ENCODE data around the gene FCN1. TPM values are rescaled to one million over a fixed set of nuclear protein-coding genes. Genes with fewer than 3 reads are reported as not detected.
"Not testable (repeated sequence)": the region's sequence is repeated elsewhere in the genome, so short reads cannot be mapped to it uniquely, and the experiment has no call there.

Gene FCN1
- polyA plus RNA-seq (2012; ENCODE audit: insufficient read depth, insufficient read length), result not detected

DNA sequence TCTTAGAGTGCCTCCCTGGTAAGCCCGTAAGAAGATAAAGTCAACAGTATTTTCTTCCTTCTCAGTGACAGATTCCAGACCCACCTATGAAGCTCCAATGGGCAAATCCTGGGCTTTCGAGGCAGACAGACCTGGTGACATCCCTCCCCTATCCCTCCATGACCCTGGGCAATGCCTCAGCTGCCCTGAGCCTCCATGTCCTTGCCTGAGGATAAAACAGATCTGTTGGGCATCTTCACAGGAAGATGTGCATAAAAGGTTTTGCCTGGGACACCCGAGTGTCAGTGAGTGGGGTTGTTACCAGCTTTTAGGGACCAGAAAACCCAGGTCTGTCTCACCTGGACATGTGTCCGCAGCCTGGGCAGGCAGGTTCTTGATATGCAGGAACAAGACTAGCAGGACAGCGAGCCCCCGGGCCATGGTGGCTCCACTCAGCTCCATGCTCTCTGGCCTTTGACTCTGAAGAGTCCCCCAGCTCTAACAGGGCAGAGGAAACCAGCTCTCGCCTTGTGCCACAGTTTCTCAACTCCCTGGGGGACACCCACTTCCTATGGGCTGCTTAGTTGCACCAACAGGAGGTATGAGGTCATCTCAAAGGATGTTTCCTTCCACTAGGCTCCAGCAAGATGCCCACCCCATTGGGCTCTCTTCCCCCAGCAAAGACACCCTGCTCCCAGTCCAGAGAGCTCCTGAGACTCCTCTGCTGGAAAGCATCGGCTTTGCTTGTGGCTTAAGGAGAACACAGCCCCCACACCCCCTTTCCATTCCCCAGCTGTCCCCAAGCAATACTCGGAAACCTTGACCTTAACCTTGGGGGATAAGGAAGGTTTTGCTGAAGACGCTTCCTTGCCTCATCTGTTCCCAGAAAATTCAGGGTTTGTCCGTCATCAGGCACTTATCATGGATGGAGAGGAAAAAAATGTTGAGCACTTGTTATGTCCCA is at the start of gene FCN1:
Gene FCN1, minus strand, starts transcription at position 482 of the 943 bp plus-strand sequence. Its CDS starts 41 bp downstream, at position 441.
- H3K4me3 ChIP-seq (ENCODE audit: low read length), result no peak within 1 kb of the TSS
- DNase-seq (ENCODE audit: low read depth, low spot score), result no peak

DNA sequence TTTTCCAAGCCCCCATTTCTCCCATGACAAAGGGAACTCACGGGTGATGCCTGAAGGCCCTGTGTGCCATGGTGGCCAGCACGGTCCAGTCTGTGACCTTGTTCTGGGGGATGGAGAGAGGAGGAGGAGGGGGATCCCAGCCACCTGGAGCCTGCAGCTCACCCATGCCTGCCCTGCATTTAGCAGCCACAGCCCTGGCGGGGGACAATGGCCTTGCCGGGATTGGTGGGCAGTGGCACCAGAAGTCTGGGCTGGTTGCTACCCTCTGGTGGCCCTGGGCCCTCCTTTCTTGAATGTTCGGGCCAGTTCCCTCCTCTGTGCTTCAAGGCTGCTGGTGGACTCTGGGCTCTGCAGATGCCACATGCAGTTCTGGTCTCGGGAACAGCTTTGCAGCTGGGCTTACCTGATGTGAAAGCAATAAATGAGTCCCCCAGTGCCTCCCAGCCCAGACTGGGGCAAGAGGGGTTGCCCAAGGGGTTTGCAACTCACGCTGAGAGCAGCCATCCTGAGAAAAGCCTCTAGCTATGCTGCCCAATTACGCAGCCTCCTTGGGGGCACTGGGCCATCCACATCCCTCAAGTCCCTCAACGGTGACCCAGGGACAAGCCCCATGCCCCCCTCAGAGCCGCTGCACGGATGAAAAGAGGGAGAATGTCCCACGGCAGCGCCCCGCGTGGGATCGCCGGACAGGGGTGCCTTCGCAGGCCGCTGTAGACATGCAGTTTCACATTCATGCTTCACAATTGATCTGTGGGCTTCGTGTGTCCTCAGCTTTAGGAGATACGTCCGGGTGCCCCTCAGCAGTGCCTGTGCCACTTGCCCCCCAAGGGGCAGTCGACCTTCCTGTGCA is 49.2 kb upstream of the FCN1 start:
- no peak for DNase-seq (ENCODE audit: low read depth, low spot score)
- no peak overlapping the region for H3K4me3 ChIP-seq (ENCODE audit: low read length)

DNA sequence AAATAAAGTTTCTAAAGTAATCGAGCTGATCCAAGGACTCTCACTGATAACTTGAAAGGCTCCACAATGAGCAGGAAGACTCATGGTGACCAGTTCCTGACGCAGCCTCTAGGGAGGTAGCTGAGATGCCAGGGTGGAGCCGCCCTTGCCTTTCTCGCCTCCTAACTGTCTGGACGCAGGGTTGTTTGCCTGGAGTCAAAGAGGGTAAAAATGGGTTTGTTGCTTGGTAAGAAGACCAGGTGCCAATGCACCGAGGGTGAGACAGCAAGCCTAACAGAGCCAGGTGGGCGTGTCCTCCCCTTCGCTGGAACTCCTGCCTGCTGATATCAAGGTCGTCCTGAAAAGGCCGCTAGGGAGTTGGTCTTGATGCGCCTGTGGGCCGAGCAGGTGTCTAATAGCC is 48.6 kb upstream of the FCN1 start:
- no peak for DNase-seq (ENCODE audit: low read depth, low spot score)
- no peak overlapping the region for H3K4me3 ChIP-seq (ENCODE audit: low read length)

DNA sequence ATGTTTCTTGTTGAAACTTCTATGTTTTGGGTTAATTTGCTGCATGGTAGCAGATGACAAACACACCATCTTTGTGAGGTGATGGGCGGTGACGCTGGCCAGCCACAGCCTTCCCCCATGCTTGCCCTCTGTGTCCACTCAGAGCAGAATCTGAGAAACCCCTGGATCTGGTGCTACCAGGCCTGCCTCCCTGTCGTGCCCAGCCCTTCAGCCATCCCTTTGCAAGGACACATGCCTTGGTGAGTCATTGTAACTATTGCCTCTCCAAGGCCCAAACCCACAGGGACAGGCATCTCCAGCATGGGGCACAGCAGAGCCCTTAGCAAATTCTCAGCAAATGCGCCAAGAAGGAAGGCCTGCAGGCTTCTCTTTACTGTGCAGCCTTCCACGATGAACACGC is 48.1 kb upstream of the FCN1 start:
- no peak for DNase-seq (ENCODE audit: low read depth, low spot score)
- no peak overlapping the region for H3K4me3 ChIP-seq (ENCODE audit: low read length)

DNA sequence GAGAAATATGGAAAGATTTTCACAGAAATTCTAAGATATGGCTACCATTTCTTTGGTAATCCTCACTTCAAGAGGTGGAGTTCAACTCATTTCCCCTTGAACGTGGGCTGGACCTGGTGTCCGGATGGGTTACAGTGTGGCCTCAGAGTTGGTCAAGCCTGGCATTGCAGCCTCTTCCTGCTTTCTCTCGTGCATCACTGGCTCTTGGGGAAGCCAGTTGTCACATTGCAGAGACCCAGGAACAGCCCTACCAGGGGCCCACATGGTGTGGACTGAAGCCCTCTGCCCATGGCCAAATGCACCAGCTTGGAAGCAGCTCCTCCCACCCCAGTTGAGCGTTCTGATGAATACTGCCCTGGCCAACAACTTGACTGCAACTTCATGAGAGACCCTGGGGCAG is 47.7 kb upstream of the FCN1 start:
- no peak for DNase-seq (ENCODE audit: low read depth, low spot score)
- H3K4me3 ChIP-seq (ENCODE audit: low read length), result no peak overlapping the region

DNA sequence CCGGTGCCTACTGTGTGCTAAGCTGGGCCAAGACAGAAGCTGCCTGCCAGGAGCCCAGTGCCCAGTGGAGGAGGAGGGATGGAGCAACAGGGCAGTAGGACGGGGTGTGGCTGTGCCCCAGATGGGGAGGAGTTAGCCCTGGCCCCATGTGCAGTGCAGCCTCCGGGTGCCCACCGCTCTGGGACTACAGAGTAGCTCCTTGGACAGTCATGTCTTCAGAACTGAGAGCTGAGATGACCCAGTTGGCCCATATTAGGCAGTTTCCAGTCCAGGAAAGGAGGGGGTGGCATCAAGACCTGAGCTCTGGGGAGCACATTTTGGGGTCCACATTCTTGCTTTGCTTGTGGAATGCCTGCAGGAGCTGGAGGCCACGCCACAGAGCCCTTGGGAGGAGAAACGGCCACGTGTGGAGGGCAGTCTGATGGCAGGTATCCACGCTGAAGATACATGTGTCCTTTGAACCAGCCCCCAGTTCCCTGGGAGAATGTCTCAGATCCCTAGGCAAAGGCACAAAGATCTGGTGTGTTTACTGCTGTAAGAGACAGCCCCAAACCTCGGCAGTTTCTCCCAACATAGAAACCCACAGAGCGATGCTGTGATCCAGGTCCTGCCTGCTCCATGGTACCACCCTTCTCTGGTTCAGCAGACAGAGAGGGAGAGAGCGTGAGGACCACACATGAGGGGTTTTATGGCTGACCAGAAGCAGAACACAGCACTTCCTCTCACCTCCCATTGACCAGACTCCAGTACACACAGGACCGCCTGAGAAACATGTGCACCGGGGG is 46.8 kb upstream of the FCN1 start:
- no peak overlapping the region for H3K4me3 ChIP-seq (ENCODE audit: low read length)
- no peak for DNase-seq (ENCODE audit: low read depth, low spot score)

DNA sequence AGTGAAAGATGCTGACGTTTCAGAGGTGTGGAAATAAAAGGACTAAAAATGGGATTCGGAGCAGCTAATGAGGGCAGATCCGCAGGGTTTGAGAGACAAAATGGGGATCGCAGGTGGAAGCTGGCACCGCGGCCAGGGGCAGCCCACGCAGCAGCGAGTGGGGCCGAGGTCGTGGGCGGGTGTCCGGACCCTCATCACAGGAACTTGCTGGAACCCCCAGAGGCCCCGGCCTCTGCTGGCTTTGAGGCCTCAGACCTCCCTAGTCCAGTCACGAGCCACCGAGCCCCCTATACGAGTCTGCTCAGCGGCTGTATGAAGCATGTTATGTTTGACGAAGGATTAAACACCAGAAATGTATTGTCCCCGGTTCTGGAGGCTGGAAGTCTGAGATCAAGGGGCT is 45.8 kb upstream of the FCN1 start:
- no peak for DNase-seq (ENCODE audit: low read depth, low spot score)

DNA sequence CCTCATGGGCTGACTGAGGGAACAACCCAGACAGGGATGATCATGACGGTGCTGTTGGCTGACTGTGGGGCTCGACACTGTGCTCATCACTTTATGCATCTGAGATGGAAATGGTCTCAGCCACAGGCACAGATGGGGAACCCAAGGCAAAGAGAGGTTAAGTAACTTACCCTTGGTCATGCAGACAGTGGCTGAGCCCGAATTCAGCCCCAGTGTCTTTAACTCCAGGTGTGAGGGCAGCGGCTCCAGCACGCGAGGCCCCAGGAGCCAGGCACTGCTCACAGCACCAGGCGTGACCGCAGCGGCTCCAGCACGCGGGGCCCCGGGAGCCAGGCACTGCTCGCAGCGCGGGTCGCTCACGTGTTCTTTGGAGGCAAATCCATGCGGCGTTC is 45.3 kb upstream of the FCN1 start:
- H3K4me3 ChIP-seq (ENCODE audit: low read length), result no peak overlapping the region
- no peak for DNase-seq (ENCODE audit: low read depth, low spot score)

More for the DNA sequence above, 45.8 kb upstream of the FCN1 start:
- H3K4me3 ChIP-seq (ENCODE audit: low read length), result no peak overlapping the region

DNA sequence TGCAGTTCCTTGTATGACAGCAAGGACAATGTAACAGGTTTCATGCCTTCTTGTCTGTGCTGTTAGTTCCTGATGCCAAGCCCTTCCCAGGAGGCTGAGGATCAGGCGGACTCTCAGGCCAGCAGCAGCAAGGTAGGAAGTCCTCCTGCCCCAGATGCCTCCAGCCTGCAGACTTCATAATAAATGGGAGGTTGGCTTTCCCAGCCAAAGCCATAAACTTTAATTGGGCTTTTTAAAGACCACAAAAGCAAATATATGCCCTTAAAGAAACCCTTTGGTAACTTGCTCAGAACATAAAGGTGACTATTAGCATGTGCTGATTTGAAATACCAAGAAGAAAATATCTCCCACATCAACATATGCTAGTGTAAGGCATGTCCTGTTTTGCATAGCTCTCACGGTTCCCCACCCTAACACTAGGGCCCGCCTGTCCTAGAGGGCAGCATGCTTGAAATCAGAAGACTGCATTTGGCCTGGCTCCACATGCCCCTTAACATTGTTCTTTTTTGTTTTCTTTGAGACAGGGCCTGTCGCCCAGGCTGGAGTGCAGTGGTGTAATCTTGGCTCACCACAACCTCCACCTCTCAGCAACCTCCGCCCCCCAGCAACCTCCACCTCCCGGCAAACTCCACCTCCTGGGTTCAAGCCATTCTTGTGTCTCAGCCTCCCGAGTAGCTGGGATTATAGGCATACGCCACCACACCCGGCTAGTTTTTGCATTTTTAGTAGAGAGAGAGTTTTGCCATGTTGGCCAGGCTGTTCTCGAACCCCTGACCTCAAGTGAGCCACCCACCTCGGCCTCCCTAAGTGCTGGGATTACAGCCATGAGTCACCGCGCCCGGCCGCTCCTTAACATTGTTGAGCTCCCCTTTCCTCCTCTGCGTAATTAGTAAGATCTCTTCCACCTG is 44.6 kb upstream of the FCN1 start:
- no peak for DNase-seq (ENCODE audit: low read depth, low spot score)
- no peak overlapping the region for H3K4me3 ChIP-seq (ENCODE audit: low read length)

DNA sequence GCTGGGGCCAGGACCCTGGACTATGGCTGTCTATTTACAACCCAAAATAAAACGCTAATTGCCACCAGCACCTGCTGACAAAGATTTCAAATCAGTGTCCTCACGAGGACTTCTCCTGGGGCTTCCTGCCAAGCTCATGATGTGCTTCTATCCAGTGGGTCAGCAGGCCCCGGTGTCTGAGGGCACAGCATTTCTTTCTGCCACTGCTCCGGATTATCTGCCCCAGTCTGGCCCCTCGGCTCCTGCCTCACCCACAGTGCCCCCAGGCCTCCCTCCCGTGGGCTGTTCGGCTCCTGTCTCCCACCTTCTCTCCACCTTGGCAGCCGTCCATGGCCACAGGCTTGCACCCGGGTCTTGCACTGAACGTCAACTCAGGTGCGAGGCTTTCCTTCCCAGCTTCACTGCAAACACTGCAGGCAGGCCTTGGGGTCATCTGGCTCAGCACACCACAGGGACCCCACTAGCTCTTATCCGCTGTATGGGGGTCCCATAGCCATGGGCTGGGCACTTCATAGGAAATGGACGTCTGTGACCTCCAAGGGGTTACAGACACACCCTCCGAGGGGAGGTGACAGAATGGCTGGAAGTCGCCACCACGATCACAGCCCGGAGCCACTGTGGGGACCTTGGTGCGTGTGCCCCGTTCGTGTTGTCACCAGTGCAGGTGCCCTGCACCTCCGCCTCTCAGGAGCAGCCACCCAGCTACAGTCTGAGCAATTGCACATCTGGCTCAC is 43.8 kb upstream of the FCN1 start:
- no peak for DNase-seq (ENCODE audit: low read depth, low spot score)

DNA sequence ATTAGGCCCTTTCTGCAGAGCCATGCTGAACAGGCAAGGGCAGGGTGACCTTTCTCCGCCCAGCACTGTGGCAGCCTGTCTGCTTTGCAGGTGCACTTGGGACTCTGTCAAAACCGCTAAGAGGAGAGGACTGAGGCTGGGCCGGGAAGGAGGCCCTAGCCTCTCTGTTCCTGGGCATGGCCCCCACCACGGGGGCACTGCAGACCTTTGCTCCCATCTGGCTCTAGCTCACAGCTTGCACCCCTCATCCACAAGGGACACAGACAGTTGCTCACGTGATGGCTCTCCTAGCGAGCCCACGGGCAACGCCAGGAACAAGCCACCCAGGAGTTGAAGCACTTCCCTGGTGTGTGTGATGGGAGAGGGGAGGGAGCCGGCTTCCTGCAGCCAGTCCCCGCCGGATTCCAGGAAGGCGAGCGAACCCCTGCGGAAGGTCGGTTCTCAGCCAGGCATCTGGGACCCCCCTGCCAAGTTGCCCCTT is 43.0 kb upstream of the FCN1 start:
- H3K4me3 ChIP-seq (ENCODE audit: low read length), result no peak overlapping the region
- no peak for DNase-seq (ENCODE audit: low read depth, low spot score)

More for the DNA sequence above, 43.8 kb upstream of the FCN1 start:
- no peak overlapping the region for H3K4me3 ChIP-seq (ENCODE audit: low read length)

DNA sequence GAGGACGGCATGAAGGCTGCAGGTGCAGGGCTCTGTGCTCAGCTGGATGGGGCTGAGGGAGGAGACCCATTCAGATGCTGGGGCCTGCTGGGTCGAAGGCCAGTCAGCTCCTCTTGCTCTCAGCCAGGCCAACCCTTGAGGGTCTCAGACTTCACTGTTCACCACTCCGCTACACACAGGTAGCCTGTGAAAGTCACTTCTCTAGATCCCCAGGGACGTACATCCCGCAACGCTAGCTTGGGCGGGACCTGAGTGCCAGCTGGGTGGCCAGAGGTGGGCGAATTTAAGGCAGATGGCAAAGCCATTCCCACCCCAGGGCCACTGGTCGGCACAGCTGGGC is 42.2 kb upstream of the FCN1 start:
- no peak overlapping the region for H3K4me3 ChIP-seq (ENCODE audit: low read length)
- no peak for DNase-seq (ENCODE audit: low read depth, low spot score)

DNA sequence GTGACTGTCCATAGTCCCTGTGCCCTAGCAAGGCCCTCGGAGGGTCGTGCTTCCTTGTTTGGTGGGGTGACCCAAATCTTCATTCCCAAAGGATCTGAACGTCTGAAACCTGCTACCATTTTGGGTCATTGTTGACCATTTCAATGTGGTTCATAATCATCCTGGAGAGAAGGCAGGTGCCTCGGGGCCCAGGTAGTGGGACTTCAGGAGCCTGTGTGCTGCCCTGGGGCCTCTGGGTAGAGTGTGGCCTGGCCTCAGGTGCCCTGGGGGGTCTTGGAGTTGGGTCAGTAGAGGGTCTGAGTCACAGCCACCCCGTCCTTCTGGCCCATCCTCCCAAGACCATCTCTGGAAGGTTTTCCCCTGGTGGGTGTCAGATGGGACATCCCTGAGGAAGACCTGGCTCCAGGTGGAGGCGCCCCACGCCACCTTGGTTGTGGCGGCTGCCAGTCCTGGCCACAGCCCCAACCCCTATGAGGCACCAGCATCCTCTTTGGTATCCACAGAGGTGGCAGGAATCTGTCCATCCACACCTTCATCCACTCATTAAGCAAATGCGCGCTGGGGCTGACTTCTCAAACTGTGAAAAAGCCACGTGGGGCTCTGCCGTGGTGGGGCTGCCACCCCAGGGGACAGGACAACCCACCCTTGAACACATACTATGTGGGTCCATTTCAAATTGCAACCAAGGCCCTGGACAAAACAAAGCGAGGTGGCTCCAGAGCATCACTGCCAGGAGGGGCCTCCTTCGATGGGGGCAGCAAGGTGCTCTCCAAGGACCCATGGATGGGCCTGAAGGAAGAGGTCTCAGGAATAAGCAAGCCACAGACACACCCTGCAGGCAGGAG is 41.6 kb upstream of the FCN1 start:
- no peak for DNase-seq (ENCODE audit: low read depth, low spot score)
- H3K4me3 ChIP-seq (ENCODE audit: low read length), result no peak overlapping the region

DNA sequence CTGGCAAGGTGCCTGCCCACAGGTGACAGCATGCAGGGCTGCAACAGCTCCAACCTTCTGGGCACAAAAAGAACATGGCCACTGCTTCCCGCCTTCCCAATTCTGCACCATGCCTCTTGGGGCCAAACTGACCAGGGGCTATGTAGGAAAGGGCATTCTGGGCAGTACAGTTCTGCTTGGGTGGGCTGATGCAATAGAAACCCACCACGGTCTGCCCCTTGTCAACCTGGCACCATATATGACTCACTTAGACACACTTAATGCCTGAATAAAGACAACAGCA is 40.2 kb upstream of the FCN1 start:
- no peak overlapping the region for H3K4me3 ChIP-seq (ENCODE audit: low read length)
- DNase-seq (ENCODE audit: low read depth, low spot score), result no peak

DNA sequence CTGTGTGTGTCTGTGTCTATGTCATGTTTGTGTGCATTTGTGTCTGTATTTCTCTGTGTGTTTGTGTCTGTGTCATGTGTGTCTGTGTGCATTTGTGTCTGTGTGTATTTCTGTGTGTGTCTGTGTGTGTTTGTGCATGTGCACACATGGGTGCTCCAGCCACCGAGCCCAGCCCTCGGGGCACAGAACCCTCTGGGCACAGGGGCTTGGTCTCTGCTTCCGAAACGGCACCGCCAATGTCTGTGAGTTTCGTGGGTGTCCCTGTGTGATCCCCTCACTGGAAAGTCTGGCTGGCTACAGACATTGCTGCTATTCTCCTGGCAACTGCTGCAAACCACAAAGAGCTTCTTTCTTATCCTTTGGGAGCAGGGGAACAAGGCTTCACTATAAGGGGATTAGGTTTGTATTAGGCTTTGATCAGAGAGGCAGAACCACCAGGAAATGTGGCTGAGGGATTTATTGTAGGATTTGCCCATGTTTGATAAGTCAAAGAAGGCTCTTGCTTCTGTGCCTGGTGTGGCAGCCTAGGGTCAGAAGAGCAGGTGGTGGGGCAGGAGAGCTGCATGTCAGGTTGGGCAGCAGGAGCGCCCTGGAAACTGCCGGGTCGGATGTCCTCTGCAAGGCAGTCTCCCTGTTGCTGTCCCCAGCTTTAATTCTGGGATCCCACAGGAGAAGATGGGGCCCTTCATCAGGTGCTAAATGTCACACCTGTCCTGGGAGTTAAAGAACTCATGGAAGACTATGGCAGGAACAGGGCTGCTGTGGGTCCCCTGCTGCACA is 39.6 kb upstream of the FCN1 start:
- DNase-seq (ENCODE audit: low read depth, low spot score), result no peak
- no peak overlapping the region for H3K4me3 ChIP-seq (ENCODE audit: low read length)

DNA sequence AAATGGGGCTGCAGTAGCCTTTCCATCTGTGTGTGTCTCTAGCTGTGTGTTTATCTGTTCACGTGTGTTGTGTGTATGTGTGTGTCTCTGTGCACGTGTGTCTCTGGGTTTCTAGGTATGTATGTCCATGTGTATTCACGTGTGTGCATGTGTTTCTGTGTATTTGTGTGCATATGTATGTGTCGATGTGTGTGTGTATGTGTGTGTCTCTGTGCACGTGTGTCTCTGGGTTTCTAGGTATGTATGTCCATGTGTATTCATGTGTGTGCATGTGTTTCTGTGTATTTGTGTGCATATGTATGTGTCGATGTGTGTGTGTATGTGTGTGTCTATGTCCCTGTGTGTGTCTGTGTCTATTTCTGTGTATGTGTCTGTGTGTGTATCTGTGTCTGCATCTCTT is 38.7 kb upstream of the FCN1 start:
- not testable (repeated sequence) for H3K4me3 ChIP-seq (ENCODE audit: low read length); DNase-seq (ENCODE audit: low read depth, low spot score)

All from Jurkat, Clone E6-1 (cell line).